Stimulated activated CD8-positive, alpha-beta memory T cell treated with anti-CD3 and anti-CD28 coated beads, Interleukin-4, amount 100 ng/mL, for 1 hour (primary cell): ENCODE results near the gene FNIP1.
"Not testable (repeated sequence)": the region's sequence is repeated elsewhere in the genome, so short reads cannot be mapped to it uniquely, and the experiment has no call there.

ENCODE experiments used
- DNase-seq, 2 donors: peaks; one replicate each; pipeline ENCODE4 v3.0.0-alpha.2; 2020; ENCODE audit warnings: low read depth in 2 of 2, low spot score in 1 of 2

Gene FNIP1

GRCh38 chr5:131751506-131751905 lies 45.3 kb downstream of the FNIP1 start:
- no peak for DNase-seq

- DNase-seq: no peak
These were observed 46.9 kb downstream of the FNIP1 start for GRCh38 chr5:131749723-131750470.

GRCh38 chr5:131749138-131749537 lies 47.7 kb downstream of the FNIP1 start:
- DNase-seq: no peak

GRCh38 chr5:131747180-131748105 lies 49.4 kb downstream of the FNIP1 start:
- DNase-seq: no peak

GRCh38 chr5:131746423-131746822 lies 50.4 kb downstream of the FNIP1 start:
- DNase-seq: no peak

DNA sequence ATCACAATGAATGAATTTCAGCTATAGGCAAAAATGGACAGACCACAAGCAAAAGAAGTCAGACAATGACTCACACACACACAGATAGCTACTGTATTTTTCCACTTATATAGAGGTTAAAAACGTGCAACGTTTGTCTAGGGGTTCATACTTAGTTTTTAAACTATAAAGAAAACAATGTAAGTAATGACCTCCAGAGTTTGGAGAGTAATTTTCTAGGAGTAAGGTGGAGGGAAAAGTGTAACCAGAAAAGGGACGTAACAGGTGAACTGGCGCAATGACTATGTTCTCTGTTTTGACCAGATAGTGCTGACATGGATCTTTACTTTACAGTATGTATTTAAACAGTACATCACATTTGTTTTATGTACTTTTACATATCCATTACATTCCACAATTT lies 51.1 kb downstream of the FNIP1 start:
- DNase-seq: no peak

- no peak for DNase-seq
These were observed 51.7 kb downstream of the FNIP1 start for GRCh38 chr5:131745155-131745554.

- DNase-seq: no peak
These were observed 56.3 kb downstream of the FNIP1 start for GRCh38 chr5:131740477-131740876.

DNA sequence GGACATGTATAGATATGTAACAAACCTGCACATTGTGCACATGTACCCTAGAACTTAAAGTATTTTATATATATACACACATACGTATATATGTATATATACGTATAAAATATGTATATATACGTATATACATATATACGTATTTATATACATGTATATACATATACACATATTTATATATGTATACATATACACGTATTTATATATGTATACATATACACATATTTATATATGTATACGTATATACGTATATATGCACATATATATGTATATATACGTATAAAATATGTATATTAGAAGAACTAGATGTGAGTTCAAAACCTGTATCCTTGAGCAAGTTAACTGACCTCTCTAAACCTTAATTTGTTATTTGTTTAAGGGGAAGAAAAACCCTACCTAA lies 61.4 kb downstream of the FNIP1 start:
- no peak for DNase-seq

DNA sequence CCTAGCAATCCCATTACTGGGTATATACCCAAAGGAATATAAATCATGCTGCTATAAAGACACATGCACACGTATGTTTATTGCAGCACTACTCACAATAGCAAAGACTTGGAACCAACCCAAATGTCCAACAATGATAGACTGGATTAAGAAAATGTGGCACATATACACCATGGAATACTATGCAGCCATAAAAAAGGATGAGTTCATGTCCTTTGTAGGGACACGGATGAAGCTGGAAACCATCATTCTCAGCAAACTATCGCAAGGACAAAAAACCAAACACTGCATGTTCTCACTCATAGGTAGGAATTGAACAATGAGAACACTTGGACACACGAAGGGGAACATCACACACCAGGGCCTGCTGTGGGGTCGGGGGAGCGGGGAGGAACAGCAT lies 61.9 kb downstream of the FNIP1 start:
- not testable (repeated sequence) for DNase-seq

DNA sequence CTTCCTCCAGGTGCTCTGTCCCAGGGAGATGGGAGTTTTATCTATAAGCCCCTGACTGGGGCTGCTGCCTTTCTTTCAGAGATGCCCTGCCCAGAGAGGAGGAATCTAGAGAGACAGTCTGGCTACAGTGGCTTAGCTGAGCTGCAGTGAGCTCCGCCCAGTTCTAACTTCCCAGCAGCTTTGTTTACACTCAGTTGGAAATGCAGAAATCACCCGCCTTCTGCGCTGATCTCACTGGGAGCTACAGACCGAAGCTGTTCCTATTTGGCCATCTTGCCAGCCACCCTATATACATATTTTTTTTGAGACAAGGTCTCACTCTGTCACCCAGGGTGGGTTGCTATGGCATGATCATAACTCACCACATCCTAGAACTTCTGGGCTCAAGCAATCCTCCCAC lies 67.5 kb downstream of the FNIP1 start:
- not testable (repeated sequence) for DNase-seq

GRCh38 chr5:131724089-131724488 lies 72.7 kb downstream of the FNIP1 start:
- not testable (repeated sequence) for DNase-seq

- no peak for DNase-seq
These were observed 76.1 kb downstream of the FNIP1 start for GRCh38 chr5:131720714-131721113.

DNA sequence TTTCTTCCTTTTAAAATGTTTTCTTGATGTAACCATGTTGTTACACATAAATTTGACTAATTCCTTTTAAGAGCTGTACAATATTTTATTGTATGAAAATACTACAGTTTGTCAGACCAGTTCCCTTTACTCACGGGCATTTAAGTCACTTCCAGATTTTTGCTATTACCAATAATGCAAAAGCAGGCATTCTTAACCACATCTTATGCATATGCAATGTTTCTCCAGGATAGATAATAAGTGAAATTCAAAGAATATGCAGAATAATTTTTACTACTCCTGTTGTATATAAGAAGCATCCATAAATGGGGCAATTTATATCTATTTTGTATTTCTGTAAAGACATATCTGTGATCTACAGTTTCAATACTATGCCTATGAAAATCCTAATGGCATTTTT lies 77.3 kb downstream of the FNIP1 start:
- DNase-seq: no peak

DNA sequence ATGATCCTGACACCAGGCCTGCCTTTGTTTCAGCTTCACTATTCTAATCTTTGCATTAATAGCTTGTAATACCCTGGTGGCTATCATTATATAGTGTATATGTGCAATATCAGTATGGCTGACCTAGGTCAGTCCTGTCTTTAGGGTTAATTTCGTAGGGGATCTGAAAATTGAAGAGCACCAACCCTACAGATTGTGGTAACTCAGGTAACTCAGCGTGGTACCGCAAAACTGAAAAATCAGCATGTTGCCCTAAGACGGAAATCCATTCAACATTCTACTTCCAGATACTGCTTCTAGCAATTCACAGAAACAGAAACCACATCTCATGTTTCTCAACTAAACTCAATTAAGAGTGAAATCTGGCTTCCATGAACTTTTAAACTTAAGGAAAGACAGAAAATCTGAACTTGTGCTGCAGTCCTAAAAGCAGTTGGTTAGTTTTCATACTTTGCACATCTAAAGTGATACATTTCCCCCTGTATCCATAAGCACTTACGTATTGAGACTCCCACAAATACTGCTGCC lies 78.3 kb downstream of the FNIP1 start:
- DNase-seq: no peak

- not testable (repeated sequence) for DNase-seq
These were observed 79.7 kb downstream of the FNIP1 start for GRCh38 chr5:131717164-131717563.

DNA sequence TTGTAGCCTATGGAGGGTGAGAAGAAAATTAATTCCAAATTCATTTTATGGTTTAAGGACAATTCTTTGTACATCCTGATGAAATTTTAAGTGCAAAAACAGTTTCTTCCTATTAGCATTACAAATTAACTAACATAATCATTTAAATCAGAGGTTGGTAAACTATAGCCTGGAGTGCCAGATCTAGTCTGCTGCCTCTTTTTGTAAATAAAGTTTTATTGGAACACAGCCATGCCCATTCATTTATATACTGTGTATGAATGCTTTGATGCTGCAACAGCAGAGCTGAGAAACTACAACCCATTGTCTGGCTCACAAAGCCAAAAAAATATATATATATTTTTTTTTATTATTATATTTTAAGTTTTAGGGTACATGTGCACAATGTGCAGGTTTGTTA lies 80.2 kb downstream of the FNIP1 start:
- DNase-seq: no peak

DNA sequence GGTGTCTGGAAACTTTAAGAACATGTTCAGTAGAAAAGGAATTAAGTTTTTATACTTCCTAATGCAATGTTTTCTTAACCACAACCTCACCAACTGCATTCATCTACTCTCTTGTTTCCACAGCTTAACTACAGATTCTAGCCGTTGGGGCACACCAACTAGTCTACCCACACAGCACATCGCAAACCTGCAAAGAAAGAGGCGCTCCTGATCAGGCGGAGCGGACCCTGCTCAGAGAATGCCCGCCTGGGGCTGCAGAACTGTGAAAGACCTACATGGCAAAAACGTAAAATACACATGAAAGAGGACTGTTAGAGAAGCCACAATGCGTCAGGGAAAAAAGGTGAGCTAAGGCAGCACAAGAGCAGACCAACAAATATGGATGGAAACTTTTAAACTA lies 86.4 kb downstream of the FNIP1 start:
- DNase-seq: no peak

DNA sequence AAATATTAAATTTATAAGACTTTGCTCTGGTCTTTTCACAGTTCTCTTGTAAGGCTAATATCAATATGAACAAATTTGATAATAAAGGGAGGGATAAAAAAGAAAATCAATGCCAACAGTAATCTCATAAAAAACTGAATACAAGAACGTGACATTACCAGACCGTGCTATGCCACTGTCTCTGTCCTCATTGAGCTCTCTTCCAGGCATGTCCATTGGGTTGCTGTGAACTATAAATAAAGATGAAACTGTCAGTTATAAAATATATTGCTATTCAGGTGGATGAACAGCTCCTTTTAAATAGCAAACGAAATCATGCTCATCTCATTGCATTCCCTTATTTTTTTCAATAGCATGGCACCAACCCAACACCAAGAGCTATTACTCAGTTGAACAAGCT lies 87.8 kb downstream of the FNIP1 start:
- no peak for DNase-seq

DNA sequence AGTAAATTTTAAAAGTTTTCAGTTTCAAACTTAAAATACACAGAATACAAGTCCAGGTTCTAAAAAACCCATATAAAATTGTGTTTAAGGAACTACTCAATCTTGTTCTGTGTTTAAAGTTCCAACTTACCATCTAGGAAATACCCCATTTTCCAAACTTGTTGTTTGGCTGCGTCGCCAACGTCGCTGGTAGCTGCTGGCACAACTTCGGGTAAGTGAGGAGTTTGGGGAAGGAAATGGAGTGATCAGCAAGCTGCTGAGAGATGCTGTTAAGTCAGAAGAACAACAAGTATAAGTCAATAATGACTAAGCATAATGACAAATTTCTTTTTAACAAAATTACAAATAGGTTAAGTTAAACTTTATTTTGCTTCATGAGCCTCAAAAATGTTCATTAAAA lies 90.5 kb downstream of the FNIP1 start:
- DNase-seq: no peak

DNA sequence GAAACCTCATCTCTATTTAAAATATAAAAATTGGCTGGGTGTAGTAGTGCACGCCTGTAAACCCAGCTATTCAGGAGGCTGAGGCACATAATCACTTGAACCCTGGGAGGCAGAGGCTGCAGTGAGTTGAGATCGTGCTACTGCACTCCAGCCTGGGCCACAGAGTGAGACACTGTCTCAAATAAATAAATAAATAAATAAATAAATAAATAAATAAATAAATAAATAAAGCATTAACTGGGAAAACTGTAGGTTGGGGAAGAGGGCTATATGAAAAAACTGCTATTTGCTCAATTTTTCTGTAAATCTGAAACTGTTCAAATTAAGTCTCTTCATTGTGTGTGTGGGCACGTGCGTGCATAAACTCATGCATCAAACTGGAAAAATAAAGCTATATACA lies 101.9 kb downstream of the FNIP1 start:
- DNase-seq: no peak

- DNase-seq: no peak
These were observed 102.9 kb downstream of the FNIP1 start for GRCh38 chr5:131693894-131694293.
